ENCODE measurements around the gene C9orf85. TPM values are rescaled to one million over a fixed set of nuclear protein-coding genes. Genes with fewer than 3 reads are reported as not detected.
A peak's percentile ranks its signal among the peaks of the same experiment; 100 is the strongest.

The C9orf85 gene
- total and polyA plus RNA-seq, 3 donors from 2014 or later: 8.0 to 14.4 (median 11.8) TPM

DNA sequence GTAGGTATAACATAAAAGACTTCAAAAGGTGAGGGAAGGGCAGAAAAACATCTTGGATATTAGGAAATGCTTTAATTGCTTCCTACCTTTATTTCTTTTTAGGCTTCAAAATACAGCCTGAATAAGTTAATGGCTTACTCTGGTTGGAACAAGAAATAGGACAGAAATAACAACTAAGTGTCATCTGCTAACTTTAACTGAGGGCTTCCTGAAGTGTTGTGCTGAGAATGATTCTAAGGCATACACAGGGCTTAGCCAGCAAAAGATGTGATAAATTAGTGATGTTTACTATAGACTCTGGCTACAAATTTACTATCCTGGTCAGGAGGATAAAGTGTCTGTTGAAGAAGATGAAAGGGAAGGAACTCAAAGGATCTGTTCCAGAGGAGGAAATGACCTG, 34.6 kb upstream of the C9orf85 start:
- no peak for TF ChIP-seq POLR2A (IDR thresholded peaks at IDR 0.05)
- no peak for TF ChIP-seq CTCF (IDR thresholded peaks at IDR 0.05)
- no peaks in the 10 kb centered on the region for H3K4me1 ChIP-seq
- H3K36me3 ChIP-seq (ENCODE audit: low read depth, missing control alignments): no peaks in the 10 kb centered on the region
- intact Hi-C loops (cut with DNase I; ENCODE audit: low total_unique reads): no loop called here
- no peaks in the 10 kb centered on the region for H3K27me3 ChIP-seq
- H3K9me3 ChIP-seq: no peaks in the 10 kb centered on the region
- no peak overlapping the region for H3K4me3 ChIP-seq
- no peak for DNase-seq
- H3K27ac ChIP-seq: no peak overlapping the region

DNA sequence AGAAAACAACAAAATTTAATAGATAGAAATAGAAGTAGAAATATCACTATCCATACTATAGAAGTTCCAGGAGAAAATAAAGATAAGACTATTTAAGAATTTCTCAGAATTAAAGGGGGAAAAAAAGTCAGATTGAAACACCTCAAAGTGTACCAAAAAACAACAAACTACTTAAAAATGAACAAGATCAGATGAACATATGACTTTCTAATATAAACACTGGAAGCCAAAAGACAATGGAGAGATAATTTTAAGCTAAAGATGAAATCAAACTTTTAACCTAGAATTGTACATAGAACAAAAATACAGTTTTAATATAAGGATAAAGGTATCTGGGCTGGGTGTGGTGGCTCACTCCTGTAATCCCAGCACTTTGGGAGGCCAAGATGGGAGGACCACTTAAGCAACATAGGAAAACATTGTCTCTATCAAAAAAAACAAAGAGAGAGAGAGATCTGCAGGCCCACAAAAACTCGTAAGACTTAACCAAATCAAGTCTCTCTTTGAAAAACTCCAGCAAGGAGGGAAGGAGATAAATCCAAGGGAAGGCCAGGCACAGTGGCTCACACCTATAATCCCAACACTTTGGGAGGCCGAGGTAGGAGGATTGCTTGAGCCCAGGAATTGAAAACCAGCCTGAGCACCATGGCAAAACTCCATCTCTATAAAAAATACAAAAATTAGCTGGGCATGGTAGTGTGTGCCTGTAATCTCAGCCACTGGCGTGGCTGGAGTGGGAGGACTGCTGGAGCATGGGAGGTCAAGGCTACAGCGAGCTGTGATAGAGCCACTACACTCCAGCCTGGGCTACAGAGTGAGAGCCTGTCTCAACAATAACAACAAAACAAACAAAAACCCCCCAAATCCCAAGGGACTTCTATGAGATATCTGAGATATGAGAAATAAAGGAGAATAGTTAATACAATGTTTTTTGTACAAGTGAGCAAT, 32.8 kb upstream of the C9orf85 start:
- intact Hi-C loops (cut with DNase I; ENCODE audit: low total_unique reads): no loop called here
- H3K9me3 ChIP-seq: no peaks in the 10 kb centered on the region
- DNase-seq: peak; percentile 37
- WGBS, 2 donors: 79 to 86% methylated on average over 4 of the region's 4 CpGs
- no peaks in the 10 kb centered on the region for H3K27me3 ChIP-seq
- no peak overlapping the region for H3K4me3 ChIP-seq
- H3K4me1 ChIP-seq: no peaks in the 10 kb centered on the region
- H3K27ac ChIP-seq: peak overlapping the region in 1 of 2 donors; percentile 2
- no peaks in the 10 kb centered on the region for H3K36me3 ChIP-seq (ENCODE audit: low read depth, missing control alignments)
- TF ChIP-seq POLR2A (IDR thresholded peaks at IDR 0.05): no peak
- TF ChIP-seq CTCF (IDR thresholded peaks at IDR 0.05): no peak

GRCh38 chr9:71879644-71880174, 31.7 kb upstream of the C9orf85 start:
- intact Hi-C loops (cut with DNase I; ENCODE audit: low total_unique reads): no loop called here
- DNase-seq: no peak
- H3K27me3 ChIP-seq: no peaks in the 10 kb centered on the region
- H3K27ac ChIP-seq: peak overlapping the region in 1 of 2 donors; percentile 5
- H3K4me3 ChIP-seq: no peak overlapping the region
- no peaks in the 10 kb centered on the region for H3K9me3 ChIP-seq
- 67 to 76% methylated on average over 2 of the region's 2 CpGs for WGBS, 2 donors
- H3K36me3 ChIP-seq (ENCODE audit: low read depth, missing control alignments): no peaks in the 10 kb centered on the region
- H3K4me1 ChIP-seq: no peaks in the 10 kb centered on the region
- TF ChIP-seq POLR2A (IDR thresholded peaks at IDR 0.05) (no peak), CTCF (IDR thresholded peaks at IDR 0.05) (no peak)

DNA sequence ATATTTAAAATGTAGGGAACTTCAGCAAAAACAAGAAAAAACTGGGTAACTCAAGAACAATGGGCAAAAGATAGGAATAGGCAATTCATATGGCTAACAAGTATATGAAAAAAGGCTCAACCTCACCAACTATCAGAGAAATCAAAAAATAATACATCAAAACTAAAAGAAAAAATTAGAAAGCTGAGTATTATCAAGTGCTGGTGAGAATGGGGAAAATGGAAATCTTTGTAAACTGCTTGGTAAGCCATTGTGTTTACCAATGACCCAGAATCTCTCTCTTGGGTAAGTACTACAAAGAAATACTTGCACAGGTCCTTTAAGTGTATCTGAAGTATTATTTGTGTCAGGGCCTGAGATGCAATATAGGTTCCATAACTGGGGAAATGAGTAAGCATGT, 27.4 kb upstream of the C9orf85 start:
- intact Hi-C loops (cut with DNase I; ENCODE audit: low total_unique reads): no loop called here
- H3K4me3 ChIP-seq: no peak overlapping the region
- no peak overlapping the region for H3K27ac ChIP-seq
- H3K9me3 ChIP-seq: no peaks in the 10 kb centered on the region
- no peaks in the 10 kb centered on the region for H3K27me3 ChIP-seq
- DNase-seq: no peak
- no peaks in the 10 kb centered on the region for H3K36me3 ChIP-seq (ENCODE audit: low read depth, missing control alignments)
- H3K4me1 ChIP-seq: no peaks in the 10 kb centered on the region
- TF ChIP-seq POLR2A (IDR thresholded peaks at IDR 0.05) (no peak), CTCF (IDR thresholded peaks at IDR 0.05) (no peak)

Measured in testis (tissue), 3 donors.